Measurements from ENCODE around the gene ZNF711. TPM values are rescaled to one million over a fixed set of nuclear protein-coding genes. Genes with fewer than 3 reads are reported as not detected.

The ZNF711 gene
- 87.4 TPM for total RNA-seq

DNA sequence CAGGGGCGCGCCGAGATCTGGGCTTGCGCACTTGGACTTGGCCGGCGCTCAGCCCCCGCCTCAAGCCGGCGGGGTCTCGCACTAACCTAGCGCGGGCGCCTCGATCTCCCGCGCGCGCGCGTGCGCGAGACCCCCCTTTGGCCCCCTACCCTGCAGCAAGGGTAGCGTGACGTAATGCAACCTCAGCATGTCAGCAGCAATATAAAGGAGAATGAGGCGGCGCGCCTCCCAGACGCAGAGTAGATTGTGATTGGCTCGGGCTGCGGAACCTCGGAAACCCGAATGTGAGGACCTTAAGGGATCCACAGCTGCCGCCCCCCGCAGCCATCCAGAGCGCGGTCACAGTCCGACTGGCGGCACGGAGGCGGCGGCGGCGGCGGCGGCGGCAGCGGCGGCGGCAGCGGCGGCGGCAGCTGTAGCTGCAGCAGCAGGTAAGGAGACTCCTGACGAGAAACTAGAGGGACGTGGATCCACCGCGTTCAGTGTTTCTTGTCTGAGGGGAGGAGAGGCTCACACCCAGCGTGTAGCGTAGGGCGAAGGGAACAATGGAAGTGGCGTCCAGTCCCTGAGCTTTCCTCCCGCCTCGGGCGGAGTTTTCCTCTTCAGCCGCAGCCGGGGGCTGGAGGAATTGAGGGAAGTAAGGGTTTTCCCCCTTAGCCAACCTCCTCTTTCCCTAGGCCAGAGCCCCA, at the start of gene ZNF711, which contains the start of gene SATL1:
ZNF711 (plus strand) TSS at position 231 of the 689 bp plus-strand sequence. CDS start 3,582 bp downstream, outside the sequence.
SATL1 (minus strand) TSS at position 19 of the 689 bp plus-strand sequence. CDS start 134,811 bp downstream, outside the sequence.

Other genes starting within 250 kb of the ZNF711 start
- 12.5 TPM for gene APOOL, start 240.1 kb upstream of the ZNF711 start, total RNA-seq
- gene SATL1, start 212 bp upstream of the ZNF711 start, total RNA-seq, result 2.5 TPM
- gene POF1B, start 135.7 kb downstream of the ZNF711 start, total RNA-seq, result 0.23 TPM